SK-N-SH (cell line): ENCODE measurements around the gene DCAF8. TPM values are rescaled to one million over a fixed set of nuclear protein-coding genes. Genes with fewer than 3 reads are reported as not detected.

Experiments
- CTCF ChIA-PET: fragments of 300-600, 350-600 bp; formaldehyde crosslinking; extraction: SDS; loops from one replicate; lab custom pipeline; 2021; lab: Yijun Ruan, JAX
- POLR2A ChIA-PET: fragments of 350-600 bp; sonication (Branson Sonifier 250); formaldehyde crosslinking; extraction: SDS; loops from one replicate; lab custom pipeline; 2020; ENCODE audit warnings: antibody characterized with exemption, inconsistent platforms; lab: Yijun Ruan, JAX
- DNase-seq: peaks from one replicate; pipeline ENCODE4 v3.0.0; 2012
- H2AFZ ChIP-seq: fragments of 200-600 bp; sonication (generic); 2 replicates; pipeline ENCODE4 v1.8.1; 2016; ENCODE audit warnings: antibody characterized with exemption, mild to moderate bottlenecking, low read depth
- H3F3A ChIP-seq: fragments of 200-600 bp; sonication (generic); replicated peaks from 2 replicates; pipeline ENCODE3; 2016; ENCODE audit warnings: antibody characterized with exemption, mild to moderate bottlenecking; ENCODE audit not compliant: insufficient read depth
- H3K27ac ChIP-seq, 2 experiments: fragments of 200-500 bp in 1 of 2; fragments of 200-600 bp in 1 of 2; sonication (Bioruptor generic) in 1 of 2; sonication (generic), shearing (Covaris generic) in 1 of 2; 2 replicates each; pipeline versions ENCODE4 v1.5.1 to v1.6.1; 2014 to 2016; ENCODE audit warnings: low read depth in 2 of 2, inconsistent platforms in 1 of 2, low read length in 1 of 2, mild to moderate bottlenecking in 1 of 2, mixed read lengths in 1 of 2
- H3K27me3 ChIP-seq: fragments of 200-600 bp; sonication (generic), shearing (Covaris generic); 2 replicates; pipeline ENCODE4 v1.6.1; 2016; ENCODE audit warnings: mixed run types; ENCODE audit not compliant: insufficient read depth
- H3K36me3 ChIP-seq, 2 experiments: fragments of 200-500 bp in 1 of 2; fragments of 200-600 bp in 1 of 2; sonication (Bioruptor generic) in 1 of 2; sonication (generic) in 1 of 2; replicated peaks in 1 of 2; 2 replicates each; pipeline versions ENCODE3 to v1.5.1; 2014 to 2016; ENCODE audit warnings: low read length in 1 of 2, mild to moderate bottlenecking in 1 of 2; ENCODE audit not compliant: insufficient read depth in 2 of 2, control insufficient read depth in 1 of 2
- H3K4me1 ChIP-seq, 2 experiments: fragments of 200-500 bp in 1 of 2; fragments of 200-600 bp in 1 of 2; sonication (Bioruptor generic) in 1 of 2; sonication (generic), shearing (Covaris generic) in 1 of 2; 2 replicates each; pipeline versions ENCODE4 v1.5.1 to v1.6.1; 2014 to 2016; ENCODE audit warnings: low read depth in 1 of 2, low read length in 1 of 2, mixed run types in 1 of 2; ENCODE audit not compliant: insufficient read depth in 2 of 2, control insufficient read depth in 1 of 2
- H3K4me2 ChIP-seq: fragments of 200-600 bp; sonication (generic), shearing (Covaris generic); 2 replicates; pipeline ENCODE4 v1.6.1; 2017; ENCODE audit warnings: mixed run types
- H3K4me3 ChIP-seq, 2 experiments: fragments of 200-500 bp in 1 of 2; fragments of 200-600 bp in 1 of 2; sonication (Bioruptor generic) in 1 of 2; sonication (generic), shearing (Covaris generic) in 1 of 2; 2 replicates each; pipeline versions ENCODE4 v1.5.1 to v1.8.1; 2014 to 2016; ENCODE audit warnings: low read depth in 2 of 2, inconsistent platforms in 1 of 2, low read length in 1 of 2, mild to moderate bottlenecking in 1 of 2, mixed read lengths in 1 of 2, moderate library complexity in 1 of 2
- H3K79me2 ChIP-seq: fragments of 200-600 bp; sonication (generic); 2 replicates; pipeline ENCODE4 v1.8.1; 2017; ENCODE audit warnings: mild to moderate bottlenecking; ENCODE audit not compliant: insufficient read depth
- H3K9ac ChIP-seq: fragments of 200-600 bp; sonication (generic); 2 replicates; pipeline ENCODE4 v1.6.1; 2017; ENCODE audit warnings: mixed run types
- H3K9me2 ChIP-seq: fragments of 200-600 bp; sonication (generic); 2 replicates; pipeline ENCODE4 v1.6.1; 2017; ENCODE audit warnings: mixed run types
- H3K9me3 ChIP-seq: fragments of 200-600 bp; sonication (generic); 2 replicates; pipeline ENCODE4 v1.6.1; 2017; ENCODE audit warnings: mixed run types, mild to moderate bottlenecking, moderate library complexity
- H4K20me1 ChIP-seq: fragments of 200-600 bp; sonication (generic); 2 replicates; pipeline ENCODE4 v1.6.1; 2017; ENCODE audit warnings: mild to moderate bottlenecking, mixed run types; ENCODE audit not compliant: insufficient read depth
- CHD2 ChIP-seq: fragments of 150-350 bp; IDR thresholded peaks from 2 replicates; pipeline ENCODE4 v1.6.1; 2018; ENCODE audit warnings: low read length; ENCODE audit not compliant: partially characterized antibody
- EP300 ChIP-seq, 2 experiments: IDR thresholded peaks; 2 replicates each; pipeline versions ENCODE4 v1.4.0 to v1.6.1; 2012; ENCODE audit warnings: borderline replicate concordance in 1 of 2, low read depth in 1 of 2, low read length in 1 of 2
- POLR2AphosphoS5 ChIP-seq: IDR thresholded peaks from 2 replicates; pipeline ENCODE4 v1.6.1; 2012; ENCODE audit warnings: low read depth, low read length
- RAD21 ChIP-seq: IDR thresholded peaks from 2 replicates; pipeline ENCODE4 v1.6.1; 2012; ENCODE audit warnings: mild to moderate bottlenecking, low read length
- RCOR1 ChIP-seq: fragments of 150-350 bp; IDR thresholded peaks from 2 replicates; pipeline ENCODE4 v1.6.1; 2017; ENCODE audit warnings: antibody characterized with exemption, low read length
- RFX5 ChIP-seq: IDR thresholded peaks from 2 replicates; pipeline ENCODE4 v1.6.1; 2012; ENCODE audit warnings: mild to moderate bottlenecking, improper control_type of control experiment, low read length
- SIN3A ChIP-seq: IDR thresholded peaks from 2 replicates; pipeline ENCODE4 v1.6.1; 2012; ENCODE audit warnings: low read depth, mild to moderate bottlenecking, low read length, moderate library complexity, borderline replicate concordance
- SMC3 ChIP-seq: IDR thresholded peaks from 2 replicates; pipeline ENCODE4 v1.6.1; 2012; ENCODE audit warnings: low read depth, low read length, improper control_type of control experiment
- TCF12 ChIP-seq: IDR thresholded peaks from 2 replicates; pipeline ENCODE4 v1.4.0; 2012
- YY1 ChIP-seq: IDR thresholded peaks from 2 replicates; pipeline ENCODE4 v1.4.0; 2012; ENCODE audit warnings: low read depth, mild to moderate bottlenecking
- WGBS: methylation state at CpG from one replicate; pipeline ENCODE4 v1.1.6; 2017; ENCODE audit warnings: low lambda C conversion rate; 5-methylcytosine and 5-hydroxymethylcytosine counted together
- polyA plus RNA-seq, 3 experiments: library from polyadenylated mRNA; depleted of rRNA; stranded (reverse); fragments of >200 nt; gene quantifications; 2 replicates each; pipeline ENCODE4 v1.2.3, GENCODE V29; 2012
- TF ChIP-seq, protein P1 (sequence below): fragments of 200-600 bp; sonication (generic); IDR thresholded peaks from 2 replicates; pipeline ENCODE4 v1.6.1; 2017; ENCODE audit warnings: antibody characterized with exemption, mild to moderate bottlenecking, moderate library complexity
- TF ChIP-seq, protein P2 (sequence below): fragments of 150-350 bp; IDR thresholded peaks from 2 replicates; pipeline ENCODE4 v1.6.1; 2016; ENCODE audit warnings: mild to moderate bottlenecking, low read depth, low read length
- TF ChIP-seq, protein P3 (sequence below): IDR thresholded peaks from 2 replicates; pipeline ENCODE4; 2012

Gene DCAF8
- polyA plus RNA-seq, 1 of the 3 experiments (the other 2 are of a cell fraction) = 108 TPM

DNA sequence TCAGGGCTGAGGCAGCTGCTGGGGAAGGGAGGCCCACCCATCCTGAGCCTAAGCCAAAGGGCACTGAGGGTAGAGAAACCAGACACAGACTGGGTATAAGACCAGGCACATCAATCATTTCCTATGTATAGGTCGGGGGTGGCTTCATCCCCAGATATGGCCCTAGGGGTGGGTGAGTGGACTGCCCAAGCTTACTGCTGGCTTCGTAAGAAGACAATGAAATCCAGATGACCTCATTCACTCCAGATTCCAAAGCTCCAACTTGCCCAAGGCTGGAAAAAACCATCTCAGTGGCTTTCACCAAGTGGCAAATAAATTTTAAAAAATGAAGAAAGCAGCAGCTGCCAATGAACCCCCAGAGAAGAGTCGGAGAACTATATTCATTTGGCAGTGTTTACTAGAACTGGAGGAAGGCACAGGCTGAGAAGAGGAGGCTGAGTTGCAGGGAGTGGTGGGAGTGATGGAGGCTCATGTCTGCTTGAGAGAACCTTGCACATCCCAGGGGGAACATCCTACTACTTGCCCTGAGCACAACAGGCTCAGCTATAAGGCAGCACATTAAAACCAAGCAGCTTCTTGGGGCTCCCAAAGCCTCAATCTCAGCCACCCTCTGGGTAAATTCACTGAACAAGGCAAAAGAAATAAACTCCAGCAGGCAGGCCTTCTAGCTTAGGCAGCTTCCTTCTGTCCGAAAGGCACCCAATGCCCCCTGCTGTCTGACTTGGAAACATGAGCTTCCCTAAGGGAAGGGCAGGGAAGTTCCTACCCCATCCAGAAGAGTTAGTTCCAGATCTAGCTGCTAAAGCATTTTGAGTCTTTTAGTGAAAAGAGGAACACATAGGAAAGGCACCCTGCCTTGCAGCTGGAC lies 43.1 kb downstream of the DCAF8 start:
- ChIA-PET POLR2A (interaction anchor here (0.6 to 1.7 kb wide), 8 partner anchors 8 to 117 kb away, joined by 3 to 8 read pairs (median 4); partner anchors contain the start of genes CASQ1 and PEA15), CTCF (interaction anchor here (0.8 to 5.5 kb wide), 34 partner anchors 11 to 173 kb away, joined by 3 to 141 read pairs (median 8); partner anchors contain the start of genes CASQ1, IGSF8, KCNJ9 and PEA15)
- Histone ChIP-seq H3K9ac (no peak overlapping the region), H3K4me1 (peaks cover 11 to 18% of the 10 kb centered on the region in 2 experiments; a peak in 3 of 4 replicates), H3K79me2 (no peaks in the 10 kb centered on the region), H3K9me3 (no peaks in the 10 kb centered on the region), H3F3A (peaks cover 49% of the 10 kb centered on the region), H3K27me3 (no peaks in the 10 kb centered on the region), H3K9me2 (no peaks in the 10 kb centered on the region), H3K36me3 (peaks cover 70 to 94% of the 10 kb centered on the region in 2 experiments), H3K4me3 (no peak overlapping the region; a peak in 1 of 4 replicates), H3K4me2 (0 out of 2 replicates have a peak overlapping the region, but pooled peaks have one; percentile 10), H4K20me1 (no peaks in the 10 kb centered on the region), H2AFZ (no peak overlapping the region), H3K27ac (peak overlapping the region; percentile 31 to 55)
- DNase-seq = peak; percentile 55
- 20% methylated on average over 4 of the region's 4 CpGs for WGBS
- peak; percentile 81 for TF ChIP-seq RAD21
- peak; percentile 48; the same call in 1 of the 2 replicates for TF ChIP-seq RCOR1
- peak; percentile 89 for TF ChIP-seq SMC3
- TF ChIP-seq, protein P1, sequence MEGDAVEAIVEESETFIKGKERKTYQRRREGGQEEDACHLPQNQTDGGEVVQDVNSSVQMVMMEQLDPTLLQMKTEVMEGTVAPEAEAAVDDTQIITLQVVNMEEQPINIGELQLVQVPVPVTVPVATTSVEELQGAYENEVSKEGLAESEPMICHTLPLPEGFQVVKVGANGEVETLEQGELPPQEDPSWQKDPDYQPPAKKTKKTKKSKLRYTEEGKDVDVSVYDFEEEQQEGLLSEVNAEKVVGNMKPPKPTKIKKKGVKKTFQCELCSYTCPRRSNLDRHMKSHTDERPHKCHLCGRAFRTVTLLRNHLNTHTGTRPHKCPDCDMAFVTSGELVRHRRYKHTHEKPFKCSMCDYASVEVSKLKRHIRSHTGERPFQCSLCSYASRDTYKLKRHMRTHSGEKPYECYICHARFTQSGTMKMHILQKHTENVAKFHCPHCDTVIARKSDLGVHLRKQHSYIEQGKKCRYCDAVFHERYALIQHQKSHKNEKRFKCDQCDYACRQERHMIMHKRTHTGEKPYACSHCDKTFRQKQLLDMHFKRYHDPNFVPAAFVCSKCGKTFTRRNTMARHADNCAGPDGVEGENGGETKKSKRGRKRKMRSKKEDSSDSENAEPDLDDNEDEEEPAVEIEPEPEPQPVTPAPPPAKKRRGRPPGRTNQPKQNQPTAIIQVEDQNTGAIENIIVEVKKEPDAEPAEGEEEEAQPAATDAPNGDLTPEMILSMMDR = peak; percentile 72
- no peak for TF ChIP-seq RFX5
- TF ChIP-seq EP300 (IDR thresholded peaks at IDR 0.05; ENCODE audit: borderline replicate concordance in 1 of 2, low read depth in 1 of 2, low read length in 1 of 2) = no peak
- TF ChIP-seq POLR2AphosphoS5 = 0 out of 2 replicates have a peak, but pooled peaks have one; percentile 12
- TF ChIP-seq, protein P2, sequence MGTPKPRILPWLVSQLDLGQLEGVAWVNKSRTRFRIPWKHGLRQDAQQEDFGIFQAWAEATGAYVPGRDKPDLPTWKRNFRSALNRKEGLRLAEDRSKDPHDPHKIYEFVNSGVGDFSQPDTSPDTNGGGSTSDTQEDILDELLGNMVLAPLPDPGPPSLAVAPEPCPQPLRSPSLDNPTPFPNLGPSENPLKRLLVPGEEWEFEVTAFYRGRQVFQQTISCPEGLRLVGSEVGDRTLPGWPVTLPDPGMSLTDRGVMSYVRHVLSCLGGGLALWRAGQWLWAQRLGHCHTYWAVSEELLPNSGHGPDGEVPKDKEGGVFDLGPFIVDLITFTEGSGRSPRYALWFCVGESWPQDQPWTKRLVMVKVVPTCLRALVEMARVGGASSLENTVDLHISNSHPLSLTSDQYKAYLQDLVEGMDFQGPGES = no peak
- TF ChIP-seq YY1 = no peak
- TF ChIP-seq CHD2 = peak; percentile 19
- TF ChIP-seq TCF12 = peak; percentile 32; the same call in 1 of the 2 replicates
- no peak for TF ChIP-seq SIN3A
- TF ChIP-seq, protein P3, sequence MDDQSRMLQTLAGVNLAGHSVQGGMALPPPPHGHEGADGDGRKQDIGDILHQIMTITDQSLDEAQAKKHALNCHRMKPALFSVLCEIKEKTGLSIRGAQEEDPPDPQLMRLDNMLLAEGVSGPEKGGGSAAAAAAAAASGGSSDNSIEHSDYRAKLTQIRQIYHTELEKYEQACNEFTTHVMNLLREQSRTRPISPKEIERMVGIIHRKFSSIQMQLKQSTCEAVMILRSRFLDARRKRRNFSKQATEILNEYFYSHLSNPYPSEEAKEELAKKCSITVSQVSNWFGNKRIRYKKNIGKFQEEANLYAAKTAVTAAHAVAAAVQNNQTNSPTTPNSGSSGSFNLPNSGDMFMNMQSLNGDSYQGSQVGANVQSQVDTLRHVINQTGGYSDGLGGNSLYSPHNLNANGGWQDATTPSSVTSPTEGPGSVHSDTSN = 0 out of 2 replicates have a peak, but pooled peaks have one; percentile 11
